ENCODE results near the gene SYPL2. TPM values are rescaled to one million over a fixed set of nuclear protein-coding genes. Genes with fewer than 3 reads are reported as not detected.

The SYPL2 gene
- total and polyA plus RNA-seq, 2 of the 8 experiments (the other 6 are each of a cell fraction or from before 2014, with no cell fraction given), result 1.5 TPM

DNA sequence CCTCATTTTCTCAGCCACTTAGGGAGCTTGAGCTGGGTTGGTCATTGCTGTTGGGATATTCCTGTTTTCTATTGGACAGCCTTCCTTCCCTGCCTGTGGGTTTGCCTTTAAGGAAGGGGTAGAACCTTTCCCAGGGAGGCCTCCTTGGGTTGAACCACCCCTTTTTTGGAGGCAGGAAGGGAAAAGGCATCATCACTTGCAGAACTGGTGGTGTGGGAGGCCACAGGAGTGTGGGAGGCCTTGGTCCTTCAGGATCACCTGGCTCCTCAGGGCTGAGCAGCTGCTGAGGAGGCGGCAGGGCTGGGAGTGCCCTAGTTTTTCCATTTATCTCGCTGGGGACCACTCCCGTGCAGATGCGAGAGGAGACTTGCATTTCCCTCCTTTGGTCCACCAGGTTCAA lies 26.9 kb downstream of the SYPL2 start:
- Histone ChIP-seq H3K9me3 (ENCODE audit: insufficient read depth in 2 of 2, low read depth in 1 of 2, low read length in 1 of 2) (no peaks in the 10 kb centered on the region), H4K91ac (replicated peaks; ENCODE audit: insufficient read length, low read length) (no peak overlapping the region), H3K79me2 (ENCODE audit: control insufficient read depth in 1 of 2, insufficient read depth in 2 of 2, low read length in 2 of 2) (no peaks in the 10 kb centered on the region), H2BK20ac (ENCODE audit: low read length) (no peak overlapping the region), H3K79me1 (ENCODE audit: low read depth, low read length) (no peaks in the 10 kb centered on the region; the same call in 1 of the 2 replicates), H3K18ac (ENCODE audit: extremely low read depth, low read length) (no peak overlapping the region; the same call in 1 of the 2 replicates), H2BK15ac (ENCODE audit: low read length) (no peak overlapping the region), H3K27ac (ENCODE audit: low read depth, low read length) (no peak overlapping the region), H3K4ac (replicated peaks; ENCODE audit: insufficient read length, low read depth, low read length) (no peak overlapping the region), H3K36me3 (ENCODE audit: control insufficient read depth in 2 of 4, insufficient read depth in 4 of 4, low read length in 3 of 4) (no peaks in the 10 kb centered on the region; a peak in 1 of 8 replicates), H2AFZ (ENCODE audit: low read length) (peak overlapping the region; percentile 69; the same call in 1 of the 2 replicates), H2BK12ac (ENCODE audit: low read depth, low read length) (no peak overlapping the region), H4K8ac (ENCODE audit: extremely low read depth, insufficient read depth, low read length) (no peak overlapping the region; the same call in 1 of the 2 replicates), H3K23ac (ENCODE audit: insufficient read length) (no peak overlapping the region), H3K56ac (replicated peaks; ENCODE audit: insufficient read length, low read depth, low read length) (no peak overlapping the region), H2BK120ac (replicated peaks; ENCODE audit: low read depth, low read length) (no peak overlapping the region), H3K4me3 (ENCODE audit: extremely low read depth in 1 of 4, insufficient read depth in 2 of 4, low read depth in 3 of 4, low read length in 4 of 4) (no peak overlapping the region; a peak in 2 of 8 replicates), H2BK5ac (ENCODE audit: low read depth, low read length) (no peak overlapping the region), H3K27me3 (replicated peaks in 1 of 4; ENCODE audit: control insufficient read depth in 3 of 4, extremely low read depth in 1 of 4, insufficient read depth in 3 of 4, low read length in 3 of 4) (no peaks in the 10 kb centered on the region), H4K20me1 (replicated peaks in 1 of 2; ENCODE audit: control insufficient read depth in 1 of 2, insufficient read depth in 2 of 2, low read length in 2 of 2) (peaks cover 0 to 1% of the 10 kb centered on the region in 2 experiments), H3K14ac (ENCODE audit: insufficient read length) (no peak overlapping the region), H4K5ac (ENCODE audit: insufficient read length, low read depth, low read length) (no peak overlapping the region), H3K23me2 (ENCODE audit: low read depth, low read length) (peaks cover 2% of the 10 kb centered on the region), H2AK5ac (ENCODE audit: low read depth, low read length) (no peak overlapping the region), H3K4me2 (ENCODE audit: insufficient read depth in 1 of 2, low read depth in 2 of 2, low read length in 2 of 2) (peak overlapping the region; percentile 7 to 54; a peak in 1 of 4 replicates), H3K9ac (replicated peaks in 1 of 4; ENCODE audit: extremely low read depth in 1 of 4, low read depth in 3 of 4, low read length in 3 of 4) (peak overlapping the region in 2 of 4 experiments; percentile 1 to 13; a peak in 2 of 7 replicates), H3K4me1 (replicated peaks in 1 of 4; ENCODE audit: control insufficient read depth in 3 of 4, insufficient read depth in 4 of 4, low read length in 3 of 4) (peaks cover 0 to 10% (median 2%) of the 10 kb centered on the region in 4 experiments; a peak in 3 of 7 replicates)
- WGBS, 2 experiments (ENCODE audit: extremely low coverage in 1 of 2, insufficient coverage in 1 of 2, insufficient read length in 1 of 2, insufficient replicate concordance in 2 of 2, low coverage in 1 of 2, low lambda C conversion rate in 2 of 2, missing lambda C conversion rate in 1 of 2), result 79% methylated on average over 4 of the region's 4 CpGs; no CpG with 5 or more reads in 1 of the 2 experiments
- ChIA-PET CTCF (ENCODE audit: partially characterized antibody) (interaction anchor here (0.6 to 43.7 kb wide), 17 partner anchors 8 to 536 kb away, joined by 3 to 1755 read pairs (median 3); partner anchors contain the start of genes AMIGO1, AMPD2, ATXN7L2 and GNAT2), POLR2A (ENCODE audit: partially characterized antibody) (interaction anchor here (0.9 to 3.2 kb wide), 8 partner anchors 9 to 65 kb away, joined by 3 to 20 read pairs (median 4); partner anchors contain the start of genes AMIGO1 and GNAI3)
- DNase-seq (ENCODE audit: low read depth in 1 of 2, low spot score in 2 of 2) (no peak), FAIRE-seq (no peak)
- no peak for TF ChIP-seq GABPA (IDR thresholded peaks at IDR 0.05; ENCODE audit: borderline replicate concordance, insufficient read depth, low read length)
- TF ChIP-seq SP1 (IDR thresholded peaks at IDR 0.05; ENCODE audit: low read depth, low read length), result no peak
- no peak for TF ChIP-seq SIRT6 (IDR thresholded peaks at IDR 0.05; ENCODE audit: low read length)
- no peak for TF ChIP-seq JUND (IDR thresholded peaks at IDR 0.05; ENCODE audit: low read length)
- no peak for TF ChIP-seq RXRA (IDR thresholded peaks at IDR 0.05; ENCODE audit: insufficient read depth, low read depth, low read length)
- no peak for TF ChIP-seq MAFK (IDR thresholded peaks at IDR 0.05; ENCODE audit: low read depth, low read length)
- TF ChIP-seq RBBP5 (IDR thresholded peaks at IDR 0.05; ENCODE audit: borderline replicate concordance, low read depth, low read length), result no peak
- TF ChIP-seq ZNF274 (IDR thresholded peaks at IDR 0.05; ENCODE audit: borderline replicate concordance, extremely low read depth, low read length), result no peak
- TF ChIP-seq, protein P1, sequence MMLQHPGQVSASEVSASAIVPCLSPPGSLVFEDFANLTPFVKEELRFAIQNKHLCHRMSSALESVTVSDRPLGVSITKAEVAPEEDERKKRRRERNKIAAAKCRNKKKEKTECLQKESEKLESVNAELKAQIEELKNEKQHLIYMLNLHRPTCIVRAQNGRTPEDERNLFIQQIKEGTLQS (IDR thresholded peaks at IDR 0.05; ENCODE audit: insufficient read depth, low read depth, low read length), result no peak
- TF ChIP-seq, protein P2, sequence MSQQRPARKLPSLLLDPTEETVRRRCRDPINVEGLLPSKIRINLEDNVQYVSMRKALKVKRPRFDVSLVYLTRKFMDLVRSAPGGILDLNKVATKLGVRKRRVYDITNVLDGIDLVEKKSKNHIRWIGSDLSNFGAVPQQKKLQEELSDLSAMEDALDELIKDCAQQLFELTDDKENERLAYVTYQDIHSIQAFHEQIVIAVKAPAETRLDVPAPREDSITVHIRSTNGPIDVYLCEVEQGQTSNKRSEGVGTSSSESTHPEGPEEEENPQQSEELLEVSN (IDR thresholded peaks at IDR 0.05), result no peak
- TF ChIP-seq, protein P3, sequence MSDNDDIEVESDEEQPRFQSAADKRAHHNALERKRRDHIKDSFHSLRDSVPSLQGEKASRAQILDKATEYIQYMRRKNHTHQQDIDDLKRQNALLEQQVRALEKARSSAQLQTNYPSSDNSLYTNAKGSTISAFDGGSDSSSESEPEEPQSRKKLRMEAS (IDR thresholded peaks at IDR 0.05), result no peak
- no peak for TF ChIP-seq CREB1 (IDR thresholded peaks at IDR 0.05)
